Liver (tissue), 3 donors: Measurements from ENCODE around the gene HOXB5.

Source experiments
- EGR1 ChIP-seq, 2 donors: IDR thresholded peaks; 2 replicates each; pipeline ENCODE4 v1.6.1; 2016 to 2018; ENCODE audit warnings: antibody characterized with exemption in 2 of 2, low read depth in 2 of 2
- FOXA1 ChIP-seq: IDR thresholded peaks from 2 replicates; pipeline ENCODE4 v1.6.1; 2016; ENCODE audit warnings: antibody characterized with exemption
- JUND ChIP-seq, 2 donors: IDR thresholded peaks; 2 replicates each; pipeline ENCODE4 v1.6.1; 2016; ENCODE audit warnings: antibody characterized with exemption in 2 of 2
- RAD21 ChIP-seq, 2 donors: IDR thresholded peaks; 2 replicates each; pipeline ENCODE4 v1.6.1; 2016; ENCODE audit warnings: antibody characterized with exemption in 2 of 2, mild to moderate bottlenecking in 2 of 2
- REST ChIP-seq: IDR thresholded peaks from 2 replicates; pipeline ENCODE4 v1.6.1; 2016; ENCODE audit warnings: antibody characterized with exemption, mild to moderate bottlenecking
- SP1 ChIP-seq: IDR thresholded peaks from 2 replicates; pipeline ENCODE4 v1.6.1; 2018; ENCODE audit warnings: antibody characterized with exemption, mild to moderate bottlenecking
- TAF1 ChIP-seq: conservative IDR thresholded peaks from 2 replicates; pipeline ENCODE4 v1.6.1; 2016; ENCODE audit warnings: antibody characterized with exemption, mild to moderate bottlenecking
- YY1 ChIP-seq: IDR thresholded peaks from 2 replicates; pipeline ENCODE4 v1.6.1; 2016; ENCODE audit warnings: antibody characterized with exemption, mild to moderate bottlenecking
- TF ChIP-seq, protein P1 (sequence below): fragments of 150-350 bp; IDR thresholded peaks from 2 replicates; pipeline ENCODE4 v1.5.1; 2017; ENCODE audit warnings: improper control_type of control experiment, low read depth, low read length; ENCODE audit not compliant: missing input control
- TF ChIP-seq, protein P2 (sequence below): IDR thresholded peaks from 2 replicates; pipeline ENCODE4 v1.6.1; 2016; ENCODE audit warnings: antibody characterized with exemption
- TF ChIP-seq, protein P3 (sequence below): IDR thresholded peaks from 2 replicates; pipeline ENCODE4 v1.6.1; 2016; ENCODE audit warnings: antibody characterized with exemption
- donor health status: healthy.
- donor health status: healthy.

GRCh38 chr17:48554412-48555257 is 38.9 kb downstream of the HOXB5 start:
- no peak for TF ChIP-seq REST
- TF ChIP-seq, protein P1, sequence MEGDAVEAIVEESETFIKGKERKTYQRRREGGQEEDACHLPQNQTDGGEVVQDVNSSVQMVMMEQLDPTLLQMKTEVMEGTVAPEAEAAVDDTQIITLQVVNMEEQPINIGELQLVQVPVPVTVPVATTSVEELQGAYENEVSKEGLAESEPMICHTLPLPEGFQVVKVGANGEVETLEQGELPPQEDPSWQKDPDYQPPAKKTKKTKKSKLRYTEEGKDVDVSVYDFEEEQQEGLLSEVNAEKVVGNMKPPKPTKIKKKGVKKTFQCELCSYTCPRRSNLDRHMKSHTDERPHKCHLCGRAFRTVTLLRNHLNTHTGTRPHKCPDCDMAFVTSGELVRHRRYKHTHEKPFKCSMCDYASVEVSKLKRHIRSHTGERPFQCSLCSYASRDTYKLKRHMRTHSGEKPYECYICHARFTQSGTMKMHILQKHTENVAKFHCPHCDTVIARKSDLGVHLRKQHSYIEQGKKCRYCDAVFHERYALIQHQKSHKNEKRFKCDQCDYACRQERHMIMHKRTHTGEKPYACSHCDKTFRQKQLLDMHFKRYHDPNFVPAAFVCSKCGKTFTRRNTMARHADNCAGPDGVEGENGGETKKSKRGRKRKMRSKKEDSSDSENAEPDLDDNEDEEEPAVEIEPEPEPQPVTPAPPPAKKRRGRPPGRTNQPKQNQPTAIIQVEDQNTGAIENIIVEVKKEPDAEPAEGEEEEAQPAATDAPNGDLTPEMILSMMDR = no peak
- TF ChIP-seq, protein P2, sequence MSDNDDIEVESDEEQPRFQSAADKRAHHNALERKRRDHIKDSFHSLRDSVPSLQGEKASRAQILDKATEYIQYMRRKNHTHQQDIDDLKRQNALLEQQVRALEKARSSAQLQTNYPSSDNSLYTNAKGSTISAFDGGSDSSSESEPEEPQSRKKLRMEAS = no peak
- no peak for TF ChIP-seq RAD21 (IDR thresholded peaks at IDR 0.05)
- TF ChIP-seq JUND (IDR thresholded peaks at IDR 0.05) = no peak
- TF ChIP-seq, protein P3, sequence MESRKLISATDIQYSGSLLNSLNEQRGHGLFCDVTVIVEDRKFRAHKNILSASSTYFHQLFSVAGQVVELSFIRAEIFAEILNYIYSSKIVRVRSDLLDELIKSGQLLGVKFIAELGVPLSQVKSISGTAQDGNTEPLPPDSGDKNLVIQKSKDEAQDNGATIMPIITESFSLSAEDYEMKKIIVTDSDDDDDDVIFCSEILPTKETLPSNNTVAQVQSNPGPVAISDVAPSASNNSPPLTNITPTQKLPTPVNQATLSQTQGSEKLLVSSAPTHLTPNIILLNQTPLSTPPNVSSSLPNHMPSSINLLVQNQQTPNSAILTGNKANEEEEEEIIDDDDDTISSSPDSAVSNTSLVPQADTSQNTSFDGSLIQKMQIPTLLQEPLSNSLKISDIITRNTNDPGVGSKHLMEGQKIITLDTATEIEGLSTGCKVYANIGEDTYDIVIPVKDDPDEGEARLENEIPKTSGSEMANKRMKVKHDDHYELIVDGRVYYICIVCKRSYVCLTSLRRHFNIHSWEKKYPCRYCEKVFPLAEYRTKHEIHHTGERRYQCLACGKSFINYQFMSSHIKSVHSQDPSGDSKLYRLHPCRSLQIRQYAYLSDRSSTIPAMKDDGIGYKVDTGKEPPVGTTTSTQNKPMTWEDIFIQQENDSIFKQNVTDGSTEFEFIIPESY = no peak
- TF ChIP-seq FOXA1 = no peak
- TF ChIP-seq TAF1 = no peak
- no peak for TF ChIP-seq EGR1 (IDR thresholded peaks at IDR 0.05; ENCODE audit: low read depth in 2 of 2)
- no peak for TF ChIP-seq SP1
- TF ChIP-seq YY1 = no peak
